Prostate gland (tissue), 2 donors: Measurements from ENCODE around the gene CHD3. TPM values are rescaled to one million over a fixed set of nuclear protein-coding genes. Genes with fewer than 3 reads are reported as not detected.

Experiments used
- DNase-seq: peaks from one replicate; pipeline ENCODE4 v3.0.0-alpha.2; 2019; ENCODE audit warnings: low spot score
- H3K27ac ChIP-seq, 2 donors: fragments of 200-600 bp; sonication (generic); 2 replicates each; pipeline ENCODE4 v1.5.1; 2017 to 2019
- H3K27me3 ChIP-seq: fragments of 200-600 bp; sonication (generic); replicated peaks from 2 replicates; pipeline ENCODE4 v1.5.1; 2019; ENCODE audit not compliant: insufficient read depth
- H3K36me3 ChIP-seq, 2 donors: fragments of 200-600 bp; sonication (generic); 1 replicate in 1 of 2; 2 replicates in 1 of 2; pipeline versions ENCODE4 v1.5.1 to v1.8.1; 2017 to 2019
- H3K4me1 ChIP-seq: fragments of 200-600 bp; sonication (generic); replicated peaks from 2 replicates; pipeline ENCODE4 v1.5.1; 2019
- H3K4me3 ChIP-seq, 2 donors: fragments of 200-600 bp; sonication (generic); 2 replicates each; pipeline ENCODE4 v1.5.1; 2017 to 2019
- H3K9me3 ChIP-seq: fragments of 200-600 bp; sonication (generic); 2 replicates; pipeline ENCODE4 v1.5.1; 2017
- POLR2A ChIP-seq: fragments of 450-650 bp; IDR thresholded peaks from one replicate; pipeline ENCODE4 v1.6.1; 2016; ENCODE audit warnings: antibody characterized with exemption, mild to moderate bottlenecking
- POLR2AphosphoS5 ChIP-seq: sonication (generic); formaldehyde crosslinking; IDR thresholded peaks from one replicate; pipeline ENCODE4 v1.6.1; 2017; ENCODE audit warnings: antibody characterized with exemption
- WGBS: methylation state at CpG from one replicate; pipeline ENCODE4 v1.1.5; 2018; 5-methylcytosine and 5-hydroxymethylcytosine counted together
- intact Hi-C: fragments of 100-400 bp; cut with DNase I; formaldehyde crosslinking; loops from one replicate; pipeline ENCODE4 v1.14.2; 2022
- total RNA-seq, 2 donors: library from RNA; depleted of rRNA; stranded (reverse); fragments of >200 nt; gene quantifications; one replicate each; pipeline ENCODE4 v1.1.0, GENCODE V29; 2016
- TF ChIP-seq, protein P1 (sequence below), 4 experiments: fragments of 200-600 bp in 2 of 4; fragments of 450-650 bp in 2 of 4; sonication (generic) in 2 of 4; IDR thresholded peaks; 1 replicate in 3 of 4; 2 replicates in 1 of 4; pipeline ENCODE4 v1.5.1; 2016 to 2019; ENCODE audit warnings: antibody characterized with exemption in 4 of 4, mild to moderate bottlenecking in 2 of 4, moderate library complexity in 2 of 4

CHD3 gene
- total RNA-seq, 2 donors from 2014 or later = 166 to 196 TPM

DNA sequence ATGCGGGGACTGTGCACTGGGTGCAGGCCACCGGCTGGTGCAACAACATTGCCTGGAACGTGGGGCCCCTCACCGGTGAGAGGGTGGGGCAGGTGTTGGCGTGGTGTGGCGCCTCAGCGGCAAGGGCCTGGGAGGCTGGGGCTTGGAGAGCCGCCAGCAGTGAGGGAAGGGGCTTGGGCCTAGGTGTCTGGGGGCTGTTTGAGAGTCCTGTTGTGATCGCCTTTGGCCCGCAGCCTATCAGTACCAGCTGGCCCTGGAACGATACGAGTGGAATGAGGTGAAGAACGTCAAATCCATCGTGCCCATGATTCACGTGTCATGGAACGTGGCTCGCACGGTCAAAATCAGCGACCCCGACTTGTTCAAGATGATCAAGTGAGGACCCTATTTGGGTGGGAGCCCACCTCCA, 36.3 kb upstream of the CHD3 start:
- no peak overlapping the region for H3K4me3 ChIP-seq
- WGBS = 81% methylated on average over 20 of the region's 20 CpGs

DNA sequence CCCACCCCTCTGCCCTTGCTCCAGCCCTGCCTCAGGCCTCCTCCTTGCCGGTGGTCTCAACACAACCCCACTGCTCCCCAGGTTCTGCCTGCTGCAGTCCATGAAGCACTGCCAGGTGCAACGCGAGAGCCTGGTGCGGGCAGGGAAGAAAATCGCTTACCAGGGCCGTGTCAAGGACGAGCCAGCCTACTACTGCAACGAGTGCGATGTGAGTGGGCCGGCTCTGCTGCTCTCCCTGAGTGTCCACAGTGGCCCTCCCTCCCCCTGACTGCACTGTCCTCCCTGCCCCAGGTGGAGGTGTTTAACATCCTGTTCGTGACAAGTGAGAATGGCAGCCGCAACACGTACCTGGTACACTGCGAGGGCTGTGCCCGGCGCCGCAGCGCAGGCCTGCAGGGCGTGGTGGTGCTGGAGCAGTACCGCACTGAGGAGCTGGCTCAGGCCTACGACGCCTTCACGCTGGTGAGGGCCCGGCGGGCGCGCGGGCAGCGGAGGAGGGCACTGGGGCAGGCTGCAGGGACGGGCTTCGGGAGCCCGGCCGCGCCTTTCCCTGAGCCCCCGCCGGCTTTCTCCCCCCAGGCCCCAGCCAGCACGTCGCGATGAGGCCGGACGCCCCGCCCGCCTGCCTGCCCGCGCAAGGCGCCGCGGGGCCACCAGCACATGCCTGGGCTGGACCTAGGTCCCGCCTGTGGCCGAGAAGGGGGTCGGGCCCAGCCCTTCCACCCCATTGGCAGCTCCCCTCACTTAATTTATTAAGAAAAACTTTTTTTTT, 35.5 kb upstream of the CHD3 start:
- Histone ChIP-seq H3K27ac (no peak overlapping the region), H3K36me3 (peaks cover 7 to 25% of the 10 kb centered on the region in 2 donors), H3K4me1 (peaks cover 5% of the 10 kb centered on the region), H3K4me3 (no peak overlapping the region), H3K27me3 (no peaks in the 10 kb centered on the region), H3K9me3 (no peaks in the 10 kb centered on the region)
- WGBS = 72% methylated on average over 51 of the region's 51 CpGs
- intact Hi-C loops = loop anchor here (2.0 kb wide), 1 partner anchor 110 kb away; no protein-coding TSS in a partner anchor
- no peak for DNase-seq
- TF ChIP-seq POLR2A = no peak
- TF ChIP-seq, protein P1, sequence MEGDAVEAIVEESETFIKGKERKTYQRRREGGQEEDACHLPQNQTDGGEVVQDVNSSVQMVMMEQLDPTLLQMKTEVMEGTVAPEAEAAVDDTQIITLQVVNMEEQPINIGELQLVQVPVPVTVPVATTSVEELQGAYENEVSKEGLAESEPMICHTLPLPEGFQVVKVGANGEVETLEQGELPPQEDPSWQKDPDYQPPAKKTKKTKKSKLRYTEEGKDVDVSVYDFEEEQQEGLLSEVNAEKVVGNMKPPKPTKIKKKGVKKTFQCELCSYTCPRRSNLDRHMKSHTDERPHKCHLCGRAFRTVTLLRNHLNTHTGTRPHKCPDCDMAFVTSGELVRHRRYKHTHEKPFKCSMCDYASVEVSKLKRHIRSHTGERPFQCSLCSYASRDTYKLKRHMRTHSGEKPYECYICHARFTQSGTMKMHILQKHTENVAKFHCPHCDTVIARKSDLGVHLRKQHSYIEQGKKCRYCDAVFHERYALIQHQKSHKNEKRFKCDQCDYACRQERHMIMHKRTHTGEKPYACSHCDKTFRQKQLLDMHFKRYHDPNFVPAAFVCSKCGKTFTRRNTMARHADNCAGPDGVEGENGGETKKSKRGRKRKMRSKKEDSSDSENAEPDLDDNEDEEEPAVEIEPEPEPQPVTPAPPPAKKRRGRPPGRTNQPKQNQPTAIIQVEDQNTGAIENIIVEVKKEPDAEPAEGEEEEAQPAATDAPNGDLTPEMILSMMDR (IDR thresholded peaks at IDR 0.05) = no peak
- no peak for TF ChIP-seq POLR2AphosphoS5

More for the DNA sequence above, 36.3 kb upstream of the CHD3 start:
- Histone ChIP-seq H3K36me3 (peaks cover 11 to 26% of the 10 kb centered on the region in 2 donors), H3K9me3 (no peaks in the 10 kb centered on the region), H3K27me3 (no peaks in the 10 kb centered on the region), H3K27ac (peak overlapping the region in 1 of 2 donors; percentile 43), H3K4me1 (peaks cover 5% of the 10 kb centered on the region)
- DNase-seq = no peak
- intact Hi-C loops = loop anchor here (2.0 kb wide), 1 partner anchor 109 kb away; no protein-coding TSS in a partner anchor
- TF ChIP-seq POLR2A = no peak
- TF ChIP-seq, protein P1 (IDR thresholded peaks at IDR 0.05) = no peak
- no peak for TF ChIP-seq POLR2AphosphoS5

DNA sequence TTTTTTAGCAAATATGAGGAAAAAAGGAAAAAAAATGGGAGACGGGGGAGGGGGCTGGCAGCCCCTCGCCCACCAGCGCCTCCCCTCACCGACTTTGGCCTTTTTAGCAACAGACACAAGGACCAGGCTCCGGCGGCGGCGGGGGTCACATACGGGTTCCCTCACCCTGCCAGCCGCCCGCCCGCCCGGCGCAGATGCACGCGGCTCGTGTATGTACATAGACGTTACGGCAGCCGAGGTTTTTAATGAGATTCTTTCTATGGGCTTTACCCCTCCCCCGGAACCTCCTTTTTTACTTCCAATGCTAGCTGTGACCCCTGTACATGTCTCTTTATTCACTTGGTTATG, 34.9 kb upstream of the CHD3 start:
- Histone ChIP-seq H3K4me3 (no peak overlapping the region), H3K27ac (no peak overlapping the region), H3K27me3 (no peaks in the 10 kb centered on the region), H3K9me3 (no peaks in the 10 kb centered on the region), H3K36me3 (peaks cover 4 to 19% of the 10 kb centered on the region in 2 donors), H3K4me1 (peaks cover 9% of the 10 kb centered on the region)
- 81% methylated on average over 21 of the region's 21 CpGs for WGBS
- intact Hi-C loops = loop anchor here (2.0 kb wide), 1 partner anchor 111 kb away; no protein-coding TSS in a partner anchor
- TF ChIP-seq POLR2AphosphoS5 = no peak
- no peak for DNase-seq

DNA sequence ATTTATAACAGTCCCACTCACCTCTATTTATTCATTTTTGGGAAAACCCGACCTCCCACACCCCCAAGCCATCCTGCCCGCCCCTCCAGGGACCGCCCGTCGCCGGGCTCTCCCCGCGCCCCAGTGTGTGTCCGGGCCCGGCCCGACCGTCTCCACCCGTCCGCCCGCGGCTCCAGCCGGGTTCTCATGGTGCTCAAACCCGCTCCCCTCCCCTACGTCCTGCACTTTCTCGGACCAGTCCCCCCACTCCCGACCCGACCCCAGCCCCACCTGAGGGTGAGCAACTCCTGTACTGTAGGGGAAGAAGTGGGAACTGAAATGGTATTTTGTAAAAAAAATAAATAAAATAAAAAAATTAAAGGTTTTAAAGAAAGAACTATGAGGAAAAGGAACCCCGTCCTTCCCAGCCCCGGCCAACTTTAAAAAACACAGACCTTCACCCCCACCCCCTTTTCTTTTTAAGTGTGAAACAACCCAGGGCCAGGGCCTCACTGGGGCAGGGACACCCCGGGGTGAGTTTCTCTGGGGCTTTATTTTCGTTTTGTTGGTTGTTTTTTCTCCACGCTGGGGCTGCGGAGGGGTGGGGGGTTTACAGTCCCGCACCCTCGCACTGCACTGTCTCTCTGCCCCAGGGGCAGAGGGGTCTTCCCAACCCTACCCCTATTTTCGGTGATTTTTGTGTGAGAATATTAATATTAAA, 34.4 kb upstream of the CHD3 start:
- Histone ChIP-seq H3K27ac (peak overlapping the region in 1 of 2 donors; percentile 92), H3K4me1 (peaks cover 12% of the 10 kb centered on the region), H3K9me3 (no peaks in the 10 kb centered on the region), H3K27me3 (no peaks in the 10 kb centered on the region), H3K4me3 (no peak overlapping the region), H3K36me3 (peaks cover 0 to 14% of the 10 kb centered on the region in 2 donors)
- TF ChIP-seq POLR2AphosphoS5 (no peak), POLR2A (no peak)
- TF ChIP-seq, protein P1 (IDR thresholded peaks at IDR 0.05) = no peak
- intact Hi-C loops = no loop called here
- 75% methylated on average over 31 of the region's 31 CpGs for WGBS
- no peak for DNase-seq

DNA sequence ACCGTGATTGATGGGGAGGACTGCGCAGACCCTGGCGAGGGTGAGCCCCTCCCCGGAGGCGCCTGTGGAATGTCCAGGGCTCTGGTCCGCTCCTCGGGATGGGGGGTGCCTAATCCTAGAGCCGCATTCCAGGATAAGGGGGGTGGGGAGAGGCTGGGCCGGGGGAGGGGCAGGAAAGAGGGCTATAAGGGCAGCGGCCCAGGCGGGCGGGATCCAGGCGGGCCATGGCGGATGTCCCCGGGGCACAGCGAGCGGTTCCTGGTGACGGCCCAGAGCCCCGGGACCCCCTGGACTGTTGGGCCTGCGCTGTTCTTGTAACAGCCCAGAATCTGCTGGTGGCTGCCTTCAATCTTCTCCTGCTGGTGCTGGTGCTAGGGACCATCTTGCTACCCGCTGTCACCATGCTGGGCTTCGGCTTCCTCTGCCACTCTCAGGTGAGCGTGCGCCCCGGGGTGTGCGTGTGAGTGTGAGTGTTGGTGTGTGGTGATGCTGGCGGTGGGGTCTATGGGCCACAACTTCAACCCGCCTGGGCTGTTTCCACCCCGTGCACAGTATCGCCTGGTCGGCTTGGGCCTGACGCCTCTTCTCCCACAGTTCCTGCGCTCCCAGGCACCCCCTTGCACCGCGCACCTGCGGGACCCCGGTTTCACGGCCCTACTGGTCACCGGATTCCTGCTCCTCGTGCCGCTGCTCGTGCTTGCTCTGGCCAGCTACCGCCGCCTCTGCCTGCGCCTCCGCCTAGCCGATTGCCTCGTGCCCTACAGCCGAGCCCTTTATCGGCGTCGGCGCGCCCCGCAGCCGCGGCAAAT, 33.5 kb upstream of the CHD3 start, which contains the start of gene TMEM88:
Gene TMEM88 (plus strand): TSS at position 216 of the 809 bp plus-strand sequence. CDS start 9 bp downstream, at position 225.
- H3K9me3 ChIP-seq = no peaks in the 10 kb centered on the region
- peak within 1 kb of the TSS in 1 of 2 donors; percentile 54 for H3K4me3 ChIP-seq
- TF ChIP-seq POLR2AphosphoS5 (no peak), POLR2A (no peak)
- TF ChIP-seq, protein P1 (IDR thresholded peaks at IDR 0.05) = no peak
- H3K27me3 ChIP-seq = no peaks in the 10 kb centered on the region
- peak within 1 kb of the TSS; percentile 80 to 92 for H3K27ac ChIP-seq
- intact Hi-C loops = no loop called here
- 74% methylated on average over 57 of the region's 57 CpGs for whole genome bisulfite sequencing
- no peak for DNase-seq
- H3K36me3 ChIP-seq = peaks cover 0 to 10% of the 10 kb centered on the region in 2 donors
- H3K4me1 ChIP-seq = peaks cover 12% of the 10 kb centered on the region
